Pancreas (tissue), 10 donors: ENCODE data around the gene FAM222B. TPM values are rescaled to one million over a fixed set of nuclear protein-coding genes. Genes with fewer than 3 reads are reported as not detected.

Experiments
- ATAC-seq, 4 donors: fragments of 200-7000 bp; cut with Tn5 transposase; one replicate each; pipeline versions ENCODE4 v1.8.0 to v1.9.1; 2020; ENCODE audit warnings: mild to moderate bottlenecking in 4 of 4, moderate library complexity in 4 of 4
- DNase-seq, 6 donors: peaks; one replicate each; pipeline ENCODE4 v3.0.0-alpha.2; 2020
- FAIRE-seq: peaks from 2 replicates; lab custom pipeline; 2012; peaks lifted over from hg19 to GRCh38; lab: Jason Lieb, UNC
- H3K27ac ChIP-seq, 4 donors: fragments of 200-600 bp; sonication (generic); 1 replicate in 3 of 4; 2 replicates in 1 of 4; pipeline versions ENCODE4 v1.5.0 to v1.8.0; 2020
- H3K27me3 ChIP-seq, 4 donors: fragments of 200-600 bp; one replicate each; pipeline ENCODE4 v1.8.0; 2021
- H3K36me3 ChIP-seq, 3 donors: fragments of 200-600 bp; sonication (generic) in 1 of 3; one replicate each; pipeline versions ENCODE4 v1.5.0 to v1.8.0; 2020 to 2021
- H3K4me1 ChIP-seq, 3 donors: fragments of 200-600 bp; one replicate each; pipeline ENCODE4 v1.8.0; 2021
- H3K4me3 ChIP-seq, 4 donors: fragments of 200-600 bp; sonication (generic) in 2 of 4; one replicate each; pipeline versions ENCODE4 v1.5.0 to v1.8.0; 2020 to 2021
- H3K9me3 ChIP-seq, 4 donors: fragments of 200-600 bp; one replicate each; pipeline ENCODE4 v1.8.0; 2021
- WGBS, 2 donors: extraction: QIAGEN DNeasy Blood & Tissue Kit; methylation state at CpG; one replicate each; pipeline ENCODE4 v1.1.7; 2013; 5-methylcytosine and 5-hydroxymethylcytosine counted together
- intact Hi-C, 3 donors: fragments of 100-400 bp; cut with DNase I; formaldehyde crosslinking; loops; one replicate each; pipeline versions ENCODE4 v1.11.1 to v1.14.2; 2022
- polyA plus RNA-seq, 2 donors: library from polyadenylated mRNA; stranded (reverse); fragments of 200-250 nt; gene quantifications; one replicate each; pipeline ENCODE4 v1.2.3, GENCODE V29; 2013
- total RNA-seq, 6 donors: library from RNA; stranded (reverse); fragmentation: NEBNext Ultra II Directional in 4 of 6; extraction: Animal tissue kit (Norgen Biotek cat#: 25700) in 4 of 6; gene quantifications; one replicate each; pipeline versions ENCODE4 v1.2.1 to v1.2.4, GENCODE V29; 2021 to 2023
- TF ChIP-seq, protein P1 (sequence below), 4 donors: fragments of 200-600 bp; sonication (generic) in 3 of 4; IDR thresholded peaks; one replicate each; pipeline versions ENCODE4 v1.5.0 to v1.8.0; 2021; ENCODE audit warnings: antibody characterized with exemption in 4 of 4
- donor health status: healthy with polysubstance abuse.
- donor health status: DM: no; HTN: no; CAD: no; lungs with moderate emphysema.
- donor health status: DM: no; HTN: no; CAD: no.
- donor health status: control.
- donor health status: control.
- donor health status: Bipolar disorder and iron deficiency.
- donor health status: DM: yes; HTN: yes; CAD: no.
- donor health status: DM: no; HTN: no; CAD: no.
- donor health status: DM: no; HTN: no; CAD: no.
- donor health status: DM: yes; HTN: yes; CAD: no.

The FAM222B gene
- total and polyA plus RNA-seq, 8 donors, result 5.5 to 15.6 (median 8.1) TPM

DNA sequence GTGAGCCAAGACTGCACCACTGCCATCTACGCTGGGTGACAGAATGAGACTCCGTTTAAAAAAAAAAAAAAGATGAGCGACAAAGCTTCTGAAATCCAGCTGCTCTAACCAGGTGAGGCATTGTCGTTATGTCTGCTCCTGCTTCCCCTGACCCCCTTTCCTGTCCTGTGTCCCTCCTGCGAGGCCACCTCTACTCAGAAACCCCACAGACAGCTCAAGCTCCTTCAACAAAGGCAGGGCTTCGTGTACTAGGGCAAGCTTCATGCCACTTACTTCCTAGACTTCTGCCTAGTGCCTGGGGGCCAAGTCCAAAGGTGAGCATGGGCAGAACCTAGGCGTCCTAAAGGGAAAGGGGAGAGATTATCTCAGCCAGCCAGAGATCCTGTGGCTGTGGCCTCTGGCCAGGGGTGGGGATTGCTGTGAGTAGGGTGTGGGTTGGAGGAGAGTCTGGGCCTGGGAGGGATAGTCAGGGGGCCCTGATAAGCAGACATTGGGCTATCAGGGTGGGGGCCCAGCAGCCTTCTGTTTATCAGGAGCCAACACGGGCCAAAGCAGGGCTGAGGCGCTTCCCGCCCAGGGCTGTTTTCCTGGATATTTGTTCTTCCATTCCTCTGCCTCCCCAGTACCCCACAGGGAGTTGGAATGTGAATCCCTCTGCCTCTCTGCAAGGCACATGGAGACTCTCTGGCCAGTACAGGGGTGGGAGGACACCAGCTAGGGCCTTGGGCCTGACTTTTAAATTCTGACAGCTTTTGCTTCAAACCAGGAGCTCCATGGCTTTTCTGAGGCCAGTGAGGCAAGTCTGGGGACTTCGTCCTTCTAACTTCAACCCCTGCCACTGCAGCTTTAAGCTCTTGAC is 22.6 kb upstream of the FAM222B start:
- Histone ChIP-seq H3K4me3 (no peak overlapping the region), H3K9me3 (no peaks in the 10 kb centered on the region), H3K27ac (no peak overlapping the region), H3K27me3 (no peaks in the 10 kb centered on the region), H3K36me3 (no peaks in the 10 kb centered on the region), H3K4me1 (no peaks in the 10 kb centered on the region)
- FAIRE-seq, result no peak
- WGBS, 2 donors, result 72 to 74% methylated on average over 11 of the region's 11 CpGs
- ATAC-seq, result peak in 1 of 4 donors; percentile 41
- TF ChIP-seq, protein P1, sequence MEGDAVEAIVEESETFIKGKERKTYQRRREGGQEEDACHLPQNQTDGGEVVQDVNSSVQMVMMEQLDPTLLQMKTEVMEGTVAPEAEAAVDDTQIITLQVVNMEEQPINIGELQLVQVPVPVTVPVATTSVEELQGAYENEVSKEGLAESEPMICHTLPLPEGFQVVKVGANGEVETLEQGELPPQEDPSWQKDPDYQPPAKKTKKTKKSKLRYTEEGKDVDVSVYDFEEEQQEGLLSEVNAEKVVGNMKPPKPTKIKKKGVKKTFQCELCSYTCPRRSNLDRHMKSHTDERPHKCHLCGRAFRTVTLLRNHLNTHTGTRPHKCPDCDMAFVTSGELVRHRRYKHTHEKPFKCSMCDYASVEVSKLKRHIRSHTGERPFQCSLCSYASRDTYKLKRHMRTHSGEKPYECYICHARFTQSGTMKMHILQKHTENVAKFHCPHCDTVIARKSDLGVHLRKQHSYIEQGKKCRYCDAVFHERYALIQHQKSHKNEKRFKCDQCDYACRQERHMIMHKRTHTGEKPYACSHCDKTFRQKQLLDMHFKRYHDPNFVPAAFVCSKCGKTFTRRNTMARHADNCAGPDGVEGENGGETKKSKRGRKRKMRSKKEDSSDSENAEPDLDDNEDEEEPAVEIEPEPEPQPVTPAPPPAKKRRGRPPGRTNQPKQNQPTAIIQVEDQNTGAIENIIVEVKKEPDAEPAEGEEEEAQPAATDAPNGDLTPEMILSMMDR (IDR thresholded peaks at IDR 0.05), result no peak
- intact Hi-C loops, result no loop called here
- DNase-seq, result peak in 1 of 6 donors; percentile 23

GRCh38 chr17:28863953-28864352 is 21.4 kb upstream of the FAM222B start:
- Histone ChIP-seq H3K27me3 (no peaks in the 10 kb centered on the region), H3K4me3 (no peak overlapping the region), H3K36me3 (peaks cover 0 to 8% (median 0%) of the 10 kb centered on the region in 3 donors), H3K27ac (no peak overlapping the region), H3K9me3 (no peaks in the 10 kb centered on the region), H3K4me1 (no peaks in the 10 kb centered on the region)
- intact Hi-C loops, result no loop called here
- no peak for DNase-seq
- WGBS, 2 donors, result 79 to 87% methylated on average over 1 of the region's 1 CpG
- FAIRE-seq, result no peak
- no peak for ATAC-seq
- TF ChIP-seq, protein P1 (IDR thresholded peaks at IDR 0.05), result no peak

DNA sequence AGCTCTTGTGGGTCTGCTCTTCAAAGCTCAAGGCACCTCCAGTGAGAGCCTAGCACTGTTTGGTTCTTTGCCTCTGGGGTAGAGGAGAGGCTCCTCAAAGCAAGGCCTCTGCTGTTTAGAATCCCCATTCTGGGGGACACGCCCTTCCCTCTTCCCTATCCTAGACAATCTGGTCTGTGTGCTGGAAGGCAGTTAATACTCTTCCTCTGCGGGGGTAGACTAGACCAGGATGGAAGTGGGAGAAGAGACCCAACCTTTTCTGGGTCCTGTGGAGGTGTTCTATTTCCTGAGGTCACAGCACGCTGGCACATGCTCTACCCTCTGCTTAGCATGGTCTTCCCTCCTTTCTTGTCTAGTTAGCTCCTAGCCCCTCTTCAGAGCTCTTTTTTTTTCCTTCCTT is 20.0 kb upstream of the FAM222B start:
- 93 to 100% methylated on average over 3 of the region's 3 CpGs for WGBS, 2 donors
- H3K9me3 ChIP-seq, result no peaks in the 10 kb centered on the region
- TF ChIP-seq, protein P1 (IDR thresholded peaks at IDR 0.05), result no peak
- ATAC-seq (no peak), DNase-seq (peak in 1 of 6 donors; percentile 4), FAIRE-seq (no peak)
- H3K27me3 ChIP-seq, result no peaks in the 10 kb centered on the region
- intact Hi-C loops, result no loop called here
- H3K4me3 ChIP-seq, result no peak overlapping the region
- peaks cover 0 to 20% (median 0%) of the 10 kb centered on the region in 3 donors for H3K36me3 ChIP-seq
- H3K27ac ChIP-seq, result no peak overlapping the region
- no peaks in the 10 kb centered on the region for H3K4me1 ChIP-seq

DNA sequence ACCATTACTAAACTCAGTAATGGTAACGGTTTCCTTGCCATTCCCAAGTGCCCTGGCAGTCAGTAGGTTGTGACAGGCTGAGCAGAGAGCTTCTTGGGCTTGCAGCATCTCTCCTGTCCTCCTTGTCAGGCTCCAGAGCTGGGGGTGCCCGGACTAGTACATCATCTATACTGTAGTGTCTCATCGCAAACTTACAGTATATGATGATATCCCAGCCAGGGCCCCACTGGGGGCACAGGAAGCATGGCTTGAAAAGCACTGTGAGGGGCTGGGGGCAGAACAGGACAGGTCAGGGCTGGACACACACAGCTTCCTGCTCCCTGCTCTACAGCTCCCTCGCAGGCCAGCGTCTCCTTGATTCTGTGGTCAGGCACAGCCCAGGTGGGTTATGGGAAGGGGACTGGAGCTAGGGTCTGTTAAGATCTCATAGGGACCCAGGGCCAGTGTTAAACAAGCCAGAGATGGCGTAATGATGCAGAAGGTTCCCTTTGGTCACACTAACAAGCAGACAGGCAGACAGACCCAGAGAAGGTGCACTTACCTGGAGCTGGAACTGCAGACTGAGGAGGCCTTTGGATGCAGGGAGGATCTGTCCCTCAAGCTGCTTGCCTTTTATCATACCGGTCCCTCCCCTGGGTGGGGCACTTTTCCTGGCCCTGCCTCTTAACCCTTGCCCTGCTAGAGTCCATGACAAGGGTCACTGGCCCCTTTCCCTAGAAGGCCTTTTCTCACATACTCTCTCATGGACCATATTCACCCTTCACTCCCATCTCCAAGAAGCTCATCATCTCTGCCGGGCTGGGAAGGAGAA is 19.0 kb upstream of the FAM222B start:
- WGBS, 2 donors, result 71 to 73% methylated on average over 8 of the region's 8 CpGs
- Histone ChIP-seq H3K9me3 (no peaks in the 10 kb centered on the region), H3K36me3 (peaks cover 0 to 20% (median 0%) of the 10 kb centered on the region in 3 donors), H3K4me3 (no peak overlapping the region), H3K4me1 (no peaks in the 10 kb centered on the region), H3K27me3 (no peaks in the 10 kb centered on the region), H3K27ac (no peak overlapping the region)
- intact Hi-C loops, result no loop called here
- ATAC-seq (peak in 1 of 4 donors; percentile 19), FAIRE-seq (no peak), DNase-seq (peak in 1 of 6 donors; percentile 24)
- TF ChIP-seq, protein P1 (IDR thresholded peaks at IDR 0.05), result no peak
